AG04449 (cell line): ENCODE measurements around the gene CNPY2.
"Not testable (repeated sequence)": the region's sequence is repeated elsewhere in the genome, so short reads cannot be mapped to it uniquely, and the experiment has no call there.

Source experiments
- CTCF ChIA-PET: fragments of 350-600 bp; formaldehyde crosslinking; extraction: SDS; loops from one replicate; lab custom pipeline; 2021; ENCODE audit warnings: antibody characterized with exemption; lab: Yijun Ruan, JAX
- POLR2A ChIA-PET: fragments of 400-600, 350-600 bp; formaldehyde crosslinking; extraction: SDS; loops from one replicate; lab custom pipeline; 2020; ENCODE audit warnings: antibody characterized with exemption, inconsistent platforms; lab: Yijun Ruan, JAX
- DNase-seq: peaks from one replicate; pipeline ENCODE4 v3.0.0-alpha.2; 2010; ENCODE audit warnings: low read depth, low spot score
- H3K4me3 ChIP-seq: 2 replicates; pipeline ENCODE4 v1.5.1; 2011; ENCODE audit warnings: low read depth, mild to moderate bottlenecking, control low read depth, low read length
- CTCF ChIP-seq: IDR thresholded peaks from one replicate; pipeline ENCODE4 v1.5.1; 2011; ENCODE audit warnings: mild to moderate bottlenecking, moderate library complexity, low read length, control low read depth, inconsistent platforms; ENCODE audit not compliant: insufficient read depth; ENCODE audit errors: missing control alignments

Gene CNPY2

GRCh38 chr12:56326533-56326932 lies 10.7 kb upstream of the CNPY2 start:
- DNase-seq, result no peak
- CTCF ChIA-PET, result interaction anchor here (1.0 to 1.6 kb wide), 2 partner anchors 11 to 33 kb away, joined by 3 read pairs; partner anchors contain the start of gene STAT2
- TF ChIP-seq CTCF, result no peak
- POLR2A ChIA-PET, result no interaction called here
- H3K4me3 ChIP-seq, result no peak overlapping the region

GRCh38 chr12:56326126-56326525 lies 10.3 kb upstream of the CNPY2 start:
- ChIA-PET POLR2A (no interaction called here), CTCF (interaction anchor here (1.0 kb wide), 2 partner anchors 12 to 19 kb away, joined by 3 read pairs; no protein-coding TSS in a partner anchor)
- no peak for DNase-seq
- no peak overlapping the region for H3K4me3 ChIP-seq
- TF ChIP-seq CTCF, result no peak

- POLR2A ChIA-PET, result interaction anchor here (1.0 kb wide), 2 partner anchors 8 to 9 kb away, joined by 3 to 5 read pairs; partner anchors contain the start of genes CNPY2 and PAN2
- no peak for TF ChIP-seq CTCF
- DNase-seq, result no peak
- no peak overlapping the region for H3K4me3 ChIP-seq
- CTCF ChIA-PET, result interaction anchor here (1.0 to 1.5 kb wide), 3 partner anchors 9 to 36 kb away, joined by 3 to 5 read pairs (median 3); partner anchors contain the start of genes PAN2 and STAT2
Observed at GRCh38 chr12:56324206-56324605, 8.4 kb upstream of the CNPY2 start.

- DNase-seq, POLR2A ChIA-PET, H3K4me3 ChIP-seq, CTCF ChIA-PET: not testable (repeated sequence)
Observed at GRCh38 chr12:56321610-56322009, 5.8 kb upstream of the CNPY2 start.

- POLR2A ChIA-PET, result no interaction called here
- DNase-seq, result no peak
- TF ChIP-seq CTCF, result no peak
- CTCF ChIA-PET, result no interaction called here
- no peak overlapping the region for H3K4me3 ChIP-seq
Observed at GRCh38 chr12:56321027-56321426, 5.2 kb upstream of the CNPY2 start.

- ChIA-PET POLR2A (no interaction called here), CTCF (interaction anchor here (4.9 kb wide), 1 partner anchor 146 kb away, joined by 24 read pairs; no protein-coding TSS in a partner anchor)
- H3K4me3 ChIP-seq, result no peak overlapping the region
- TF ChIP-seq CTCF, result no peak
- no peak for DNase-seq
Observed at GRCh38 chr12:56317675-56318074, 1.9 kb upstream of the CNPY2 start.

- ChIA-PET POLR2A (interaction anchor here (0.8 to 1.7 kb wide), 10 partner anchors 9 to 149 kb away, joined by 3 to 7 read pairs (median 5); partner anchors contain the start of genes CS, IL23A, PAN2 and RNF41), CTCF (interaction anchor here (0.7 to 4.9 kb wide), 8 partner anchors 10 to 149 kb away, joined by 3 to 24 read pairs (median 4); partner anchors contain the start of genes SMARCC2 and TIMELESS)
- H3K4me3 ChIP-seq, result peak overlapping the region; percentile 96
- TF ChIP-seq CTCF, result no peak
- no peak for DNase-seq
Observed at GRCh38 chr12:56315249-56315621, 553 bp downstream of the CNPY2 start.
